ENCODE results near the gene IGSF9. TPM values are rescaled to one million over a fixed set of nuclear protein-coding genes. Genes with fewer than 3 reads are reported as not detected.

IGSF9 gene
- total RNA-seq, 1 donor, result under 0.01 TPM

- Histone ChIP-seq H3K79me2 (ENCODE audit: insufficient read depth, low read length) (peaks cover 18% of the 10 kb centered on the region), H2AFZ (ENCODE audit: low read length) (no peak overlapping the region), H3K4me1 (ENCODE audit: insufficient read depth, low read length) (peaks cover 14% of the 10 kb centered on the region), H3K27me3 (ENCODE audit: insufficient read depth, low read length) (no peaks in the 10 kb centered on the region), H3K4me3 (ENCODE audit: insufficient read depth, low read length) (no peak overlapping the region), H3K4me2 (ENCODE audit: insufficient read depth, low read length) (no peak overlapping the region), H4K20me1 (ENCODE audit: insufficient read depth, low read length) (peaks cover 2% of the 10 kb centered on the region), H3K36me3 (ENCODE audit: insufficient read depth, low read length) (no peaks in the 10 kb centered on the region), H3K9me3 (ENCODE audit: low read depth, low read length) (no peaks in the 10 kb centered on the region), H3K27ac (ENCODE audit: low read depth, low read length) (no peak overlapping the region)
- TF ChIP-seq CTCF (IDR thresholded peaks at IDR 0.05; ENCODE audit: extremely low read depth, low read depth, low read length), result no peak
- DNase-seq (ENCODE audit: insufficient read length, low spot score, missing footprints), result peak; percentile 78
These were observed 16.8 kb downstream of the IGSF9 start for GRCh38 chr1:159928491-159929050.

GRCh38 chr1:159927849-159928431, 17.5 kb downstream of the IGSF9 start:
- Histone ChIP-seq H3K4me3 (ENCODE audit: insufficient read depth, low read length) (no peak overlapping the region), H2AFZ (ENCODE audit: low read length) (no peak overlapping the region), H3K27me3 (ENCODE audit: insufficient read depth, low read length) (no peaks in the 10 kb centered on the region), H3K79me2 (ENCODE audit: insufficient read depth, low read length) (peaks cover 24% of the 10 kb centered on the region), H3K4me2 (ENCODE audit: insufficient read depth, low read length) (no peak overlapping the region), H3K9me3 (ENCODE audit: low read depth, low read length) (no peaks in the 10 kb centered on the region), H3K36me3 (ENCODE audit: insufficient read depth, low read length) (no peaks in the 10 kb centered on the region), H3K27ac (ENCODE audit: low read depth, low read length) (no peak overlapping the region), H4K20me1 (ENCODE audit: insufficient read depth, low read length) (peaks cover 5% of the 10 kb centered on the region), H3K4me1 (ENCODE audit: insufficient read depth, low read length) (peaks cover 20% of the 10 kb centered on the region)
- no peak for TF ChIP-seq CTCF (IDR thresholded peaks at IDR 0.05; ENCODE audit: extremely low read depth, low read depth, low read length)
- peak; percentile 77 for DNase-seq (ENCODE audit: insufficient read length, low spot score, missing footprints)

- no peak overlapping the region for H3K27ac ChIP-seq (ENCODE audit: low read depth, low read length)
- no peaks in the 10 kb centered on the region for H3K36me3 ChIP-seq (ENCODE audit: insufficient read depth, low read length)
- no peaks in the 10 kb centered on the region for H3K9me3 ChIP-seq (ENCODE audit: low read depth, low read length)
- peaks cover 30% of the 10 kb centered on the region for H3K79me2 ChIP-seq (ENCODE audit: insufficient read depth, low read length)
- peak; percentile 54 for DNase-seq (ENCODE audit: insufficient read length, low spot score, missing footprints)
- no peaks in the 10 kb centered on the region for H3K27me3 ChIP-seq (ENCODE audit: insufficient read depth, low read length)
- H3K4me2 ChIP-seq (ENCODE audit: insufficient read depth, low read length), result no peak overlapping the region
- H2AFZ ChIP-seq (ENCODE audit: low read length), result no peak overlapping the region
- no peak for TF ChIP-seq CTCF (IDR thresholded peaks at IDR 0.05; ENCODE audit: extremely low read depth, low read depth, low read length)
- peaks cover 11% of the 10 kb centered on the region for H4K20me1 ChIP-seq (ENCODE audit: insufficient read depth, low read length)
- H3K4me1 ChIP-seq (ENCODE audit: insufficient read depth, low read length), result peaks cover 26% of the 10 kb centered on the region
- H3K4me3 ChIP-seq (ENCODE audit: insufficient read depth, low read length), result no peak overlapping the region
These were observed 18.1 kb downstream of the IGSF9 start for GRCh38 chr1:159927211-159927848.

GRCh38 chr1:159925719-159926078, 19.7 kb downstream of the IGSF9 start:
- Histone ChIP-seq H3K36me3 (ENCODE audit: insufficient read depth, low read length) (no peaks in the 10 kb centered on the region), H3K4me1 (ENCODE audit: insufficient read depth, low read length) (peaks cover 41% of the 10 kb centered on the region), H3K4me2 (ENCODE audit: insufficient read depth, low read length) (peak overlapping the region; percentile 95), H3K4me3 (ENCODE audit: insufficient read depth, low read length) (peak overlapping the region; percentile 99), H2AFZ (ENCODE audit: low read length) (peak overlapping the region; percentile 91), H4K20me1 (ENCODE audit: insufficient read depth, low read length) (peaks cover 22% of the 10 kb centered on the region), H3K9me3 (ENCODE audit: low read depth, low read length) (no peaks in the 10 kb centered on the region), H3K27me3 (ENCODE audit: insufficient read depth, low read length) (no peaks in the 10 kb centered on the region), H3K79me2 (ENCODE audit: insufficient read depth, low read length) (peaks cover 46% of the 10 kb centered on the region), H3K27ac (ENCODE audit: low read depth, low read length) (peak overlapping the region; percentile 99)
- TF ChIP-seq CTCF (IDR thresholded peaks at IDR 0.05; ENCODE audit: extremely low read depth, low read depth, low read length), result no peak
- no peak for DNase-seq (ENCODE audit: insufficient read length, low spot score, missing footprints)
